Large intestine (tissue), 3 donors: Measurements from ENCODE around the gene B4GALNT2. TPM values are rescaled to one million over a fixed set of nuclear protein-coding genes. Genes with fewer than 3 reads are reported as not detected.

Experiments
- DNase-seq, 2 donors: peaks; one replicate each; pipeline versions ENCODE4 v3.0.0 to v3.0.0-alpha.2; 2013
- H3K27ac ChIP-seq: one replicate; pipeline ENCODE4 v1.5.1; 2013; ENCODE audit warnings: low read length
- H3K27me3 ChIP-seq: 2 replicates; pipeline ENCODE4 v1.6.1; 2013; ENCODE audit warnings: low read length; ENCODE audit not compliant: control insufficient read depth, insufficient read depth
- H3K36me3 ChIP-seq: 2 replicates; pipeline ENCODE4 v1.6.1; 2013; ENCODE audit warnings: low read length; ENCODE audit not compliant: control insufficient read depth, insufficient read depth
- H3K4me1 ChIP-seq: one replicate; pipeline ENCODE4 v1.6.1; 2013; ENCODE audit warnings: low read length; ENCODE audit not compliant: control insufficient read depth, insufficient read depth
- H3K4me3 ChIP-seq: one replicate; pipeline ENCODE4 v1.5.1; 2013; ENCODE audit warnings: low read length
- H3K9me3 ChIP-seq: one replicate; pipeline ENCODE4 v1.6.1; 2013; ENCODE audit warnings: mild to moderate bottlenecking, low read depth, low read length, moderate library complexity; ENCODE audit not compliant: control insufficient read depth
- WGBS: methylation state at CpG from one replicate; pipeline ENCODE4 v1.1.5; 2013; ENCODE audit warnings: low lambda C conversion rate; ENCODE audit not compliant: insufficient coverage; 5-methylcytosine and 5-hydroxymethylcytosine counted together
- polyA plus RNA-seq: library from polyadenylated mRNA; unstranded; fragments of 120-200 nt; gene quantifications from one replicate; pipeline ENCODE4 v1.2.1, GENCODE V29; 2013

Gene B4GALNT2
- polyA plus RNA-seq, 1 donor = 2.6 TPM

DNA sequence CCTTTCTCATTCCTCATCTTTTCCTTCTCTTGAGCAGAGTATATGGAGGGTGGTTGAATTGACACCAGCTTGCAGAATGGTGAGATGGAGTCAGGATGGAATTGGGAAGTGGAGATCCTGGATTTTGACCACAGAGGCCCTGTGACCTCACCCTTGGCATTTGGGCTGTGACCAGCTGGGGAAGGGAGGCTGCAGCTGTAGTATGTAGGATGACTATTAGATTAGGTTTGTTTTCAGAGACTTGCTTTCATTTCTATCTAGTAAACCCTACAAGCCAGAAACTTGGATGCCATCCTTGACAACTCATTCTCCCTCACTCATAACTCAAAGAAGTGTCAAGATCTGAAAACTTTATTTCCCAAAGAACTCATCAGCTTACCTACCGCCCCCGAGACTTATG, 71.9 kb downstream of the B4GALNT2 start:
- Histone ChIP-seq H3K9me3 (no peaks in the 10 kb centered on the region), H3K4me3 (no peak overlapping the region), H3K27me3 (peaks cover 4% of the 10 kb centered on the region), H3K36me3 (no peaks in the 10 kb centered on the region), H3K4me1 (no peaks in the 10 kb centered on the region), H3K27ac (no peak overlapping the region)
- DNase-seq = no peak
- no CpG with 5 or more reads among the region's 2 CpGs for WGBS

DNA sequence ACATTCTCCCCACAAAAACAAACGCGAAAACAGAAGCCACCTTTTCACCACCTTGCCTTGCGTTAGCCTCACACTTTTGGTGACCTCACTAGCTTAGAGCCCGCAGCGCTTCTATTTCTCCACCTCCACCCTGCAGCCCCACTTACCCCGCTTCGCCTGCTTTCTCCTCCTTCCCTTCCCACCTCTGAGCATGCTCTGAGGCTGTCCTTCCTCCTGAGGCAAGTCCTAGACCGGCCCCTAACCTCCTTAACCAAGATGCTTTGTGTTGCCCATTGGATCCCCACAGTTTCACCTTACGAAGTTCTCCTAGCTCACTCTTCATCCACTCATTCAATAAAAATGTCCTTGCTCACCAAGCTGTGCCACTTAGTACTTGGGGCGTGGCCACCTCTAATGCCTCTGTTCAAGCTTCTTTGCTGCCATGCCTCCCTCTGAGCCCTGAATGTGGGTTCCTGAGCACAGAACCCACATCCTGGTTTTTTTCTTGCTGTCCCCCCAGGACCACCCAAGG, 76.5 kb downstream of the B4GALNT2 start:
- H3K9me3 ChIP-seq = no peaks in the 10 kb centered on the region
- no peaks in the 10 kb centered on the region for H3K4me1 ChIP-seq
- H3K27me3 ChIP-seq = peaks cover 5% of the 10 kb centered on the region
- no peak overlapping the region for H3K4me3 ChIP-seq
- H3K36me3 ChIP-seq = no peaks in the 10 kb centered on the region
- no peak for DNase-seq
- 98% methylated on average over 6 of the region's 10 CpGs for WGBS
- no peak overlapping the region for H3K27ac ChIP-seq

DNA sequence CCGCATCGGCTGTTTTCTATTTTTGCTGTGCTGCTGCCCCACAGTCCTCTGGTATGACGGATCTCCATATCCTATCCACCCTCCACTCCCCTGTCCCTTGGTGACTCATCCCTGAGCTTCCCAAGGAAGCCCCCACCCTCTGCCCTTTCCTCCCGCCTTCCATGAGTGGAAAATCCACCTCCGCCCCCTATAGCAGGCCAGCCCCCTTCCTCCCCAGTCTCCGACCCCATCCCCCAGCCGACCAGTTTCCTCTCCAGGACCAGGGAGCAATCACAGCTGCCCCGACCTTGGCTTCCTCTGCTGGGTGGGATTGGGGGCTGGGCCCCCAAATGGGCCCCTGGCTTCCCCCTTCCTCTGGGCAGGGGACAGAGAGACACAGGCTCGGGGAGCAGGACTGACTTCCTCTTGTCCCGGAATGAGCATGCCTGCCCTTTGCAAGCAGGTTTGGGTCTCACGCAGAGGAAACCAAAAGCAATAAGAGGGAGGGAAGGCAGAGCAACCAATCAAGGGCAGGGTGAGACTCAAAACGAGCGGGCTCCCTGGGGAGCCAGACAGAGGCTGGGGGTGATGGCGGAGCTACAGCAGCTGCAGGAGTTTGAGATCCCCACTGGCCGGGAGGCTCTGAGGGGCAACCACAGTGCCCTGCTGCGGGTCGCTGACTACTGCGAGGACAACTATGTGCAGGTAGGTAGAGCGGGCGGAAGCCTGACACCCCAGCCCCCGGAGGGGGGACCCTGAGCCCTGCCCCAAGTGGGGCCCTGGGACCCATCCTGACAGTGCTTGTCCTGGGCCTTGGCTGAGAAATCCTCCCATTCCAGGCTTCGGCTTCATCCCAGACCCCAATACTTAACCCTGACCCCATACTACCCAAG, 77.8 kb downstream of the B4GALNT2 start, which contains the start of the genes ABI3 and GNGT2:
TSS of gene ABI3 (plus strand) at position 550 of the 872 bp plus-strand sequence. CDS start at position 568, 18 bp downstream.
TSS of gene GNGT2 (minus strand) at position 417 of the 872 bp plus-strand sequence. CDS start 3,152 bp downstream, outside the sequence.
- no peaks in the 10 kb centered on the region for H3K36me3 ChIP-seq
- peak in 1 of 2 donors; percentile 44 for DNase-seq
- peak within 1 kb of the TSS; percentile 39 for H3K4me3 ChIP-seq
- no CpG with 5 or more reads among the region's 22 CpGs for WGBS
- no peaks in the 10 kb centered on the region for H3K4me1 ChIP-seq
- no peak within 1 kb of the TSS for H3K27ac ChIP-seq
- peaks cover 5% of the 10 kb centered on the region for H3K27me3 ChIP-seq
- H3K9me3 ChIP-seq = no peaks in the 10 kb centered on the region

DNA sequence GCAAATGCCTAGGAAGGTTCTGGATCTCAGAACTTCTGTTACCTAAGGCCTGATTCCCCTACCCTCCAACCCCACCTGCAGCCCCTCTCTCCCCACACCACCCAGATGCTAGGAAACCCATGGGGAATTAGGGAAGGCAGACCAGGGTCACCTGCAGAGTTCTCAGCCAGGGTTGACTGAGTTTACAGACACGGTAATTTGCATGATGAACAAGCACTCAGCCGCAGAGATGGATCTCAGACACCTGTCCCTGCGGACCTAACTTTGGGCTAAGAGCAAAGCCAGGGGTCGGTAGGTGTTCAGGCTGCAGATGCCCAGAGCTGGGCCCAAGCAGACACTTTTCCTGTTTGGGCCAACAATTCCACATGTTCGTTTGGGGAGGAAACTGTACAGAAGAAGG, 80.8 kb downstream of the B4GALNT2 start:
- H3K36me3 ChIP-seq = no peaks in the 10 kb centered on the region
- H3K4me1 ChIP-seq = no peaks in the 10 kb centered on the region
- peaks cover 3% of the 10 kb centered on the region for H3K27me3 ChIP-seq
- H3K27ac ChIP-seq = no peak overlapping the region
- H3K4me3 ChIP-seq = no peak overlapping the region
- no CpG with 5 or more reads among the region's 5 CpGs for WGBS
- no peaks in the 10 kb centered on the region for H3K9me3 ChIP-seq
- no peak for DNase-seq

DNA sequence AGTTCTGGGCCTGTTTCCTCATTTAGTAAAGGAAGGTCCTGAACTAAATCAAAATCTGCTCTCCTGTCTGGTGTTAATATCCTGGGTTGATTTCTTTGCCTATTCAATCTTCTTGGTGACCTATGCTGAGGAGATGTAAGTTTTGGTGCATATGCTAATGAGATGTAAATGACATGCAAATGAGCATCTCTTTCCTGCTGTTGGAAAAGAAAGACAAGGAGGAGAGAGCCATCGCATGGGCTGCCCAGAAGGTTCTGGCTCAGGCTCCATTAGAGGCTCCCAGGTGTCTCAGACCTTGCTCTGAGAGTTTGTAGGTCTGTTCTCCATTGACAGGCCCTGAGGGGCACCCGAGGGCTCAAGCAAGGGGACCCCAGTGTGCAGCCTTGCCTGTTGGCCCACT, 81.3 kb downstream of the B4GALNT2 start:
- Histone ChIP-seq H3K4me1 (no peaks in the 10 kb centered on the region), H3K9me3 (no peaks in the 10 kb centered on the region), H3K36me3 (no peaks in the 10 kb centered on the region), H3K27me3 (peaks cover 3% of the 10 kb centered on the region), H3K27ac (no peak overlapping the region), H3K4me3 (no peak overlapping the region)
- DNase-seq = no peak
- WGBS = no CpG with 5 or more reads among the region's 2 CpGs

DNA sequence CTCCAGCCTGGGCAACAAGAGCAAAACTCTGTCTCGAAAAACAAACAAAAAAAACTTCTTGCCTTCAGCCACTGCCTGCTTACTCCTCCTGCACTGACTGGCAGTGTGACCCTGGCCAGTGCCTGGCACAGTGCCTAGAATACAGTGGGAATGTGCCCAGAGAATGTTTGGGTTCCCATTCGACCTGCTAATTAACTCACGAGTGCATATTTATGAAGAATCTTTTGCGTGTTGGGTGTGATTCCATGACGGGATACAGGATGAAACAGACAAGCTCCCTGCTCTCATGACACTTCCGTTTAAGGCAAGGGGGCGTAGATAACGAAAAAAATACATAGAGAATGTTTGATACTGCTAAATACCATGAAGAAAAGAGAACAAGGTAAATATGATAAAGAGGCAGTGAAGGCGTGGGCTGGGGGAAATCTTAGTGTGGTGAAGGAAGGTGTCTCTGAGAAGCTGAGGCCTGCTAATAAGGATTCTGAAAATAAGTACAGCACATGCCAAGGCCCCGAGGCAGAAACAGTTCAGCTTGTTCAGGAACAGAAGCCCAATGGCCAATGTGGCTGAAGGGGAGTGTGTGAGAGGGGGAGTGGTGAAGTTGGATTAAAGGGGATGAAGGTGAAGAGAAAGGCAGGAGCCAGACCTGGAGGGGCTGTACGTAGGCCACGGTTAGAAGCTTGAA, 82.2 kb downstream of the B4GALNT2 start:
- no peak overlapping the region for H3K27ac ChIP-seq
- 80% methylated on average over 1 of the region's 12 CpGs for WGBS
- no peak overlapping the region for H3K4me3 ChIP-seq

DNA sequence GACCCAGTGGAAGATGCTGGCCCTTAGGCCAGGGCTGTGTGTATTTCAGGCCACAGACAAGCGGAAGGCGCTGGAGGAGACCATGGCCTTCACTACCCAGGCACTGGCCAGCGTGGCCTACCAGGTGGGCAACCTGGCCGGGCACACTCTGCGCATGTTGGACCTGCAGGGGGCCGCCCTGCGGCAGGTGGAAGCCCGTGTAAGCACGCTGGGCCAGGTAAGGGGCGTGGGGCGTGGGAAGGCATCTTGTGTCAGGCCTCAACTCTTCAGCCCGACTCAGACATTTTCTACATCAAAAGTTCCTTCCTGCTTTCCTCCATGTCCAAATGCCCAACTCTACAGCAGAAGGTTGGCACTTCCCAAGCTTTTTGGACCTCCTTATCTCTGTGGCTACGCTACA, 83.9 kb downstream of the B4GALNT2 start:
- peaks cover 8% of the 10 kb centered on the region for H3K27me3 ChIP-seq
- no CpG with 5 or more reads among the region's 13 CpGs for WGBS
- H3K36me3 ChIP-seq = no peaks in the 10 kb centered on the region
- no peak overlapping the region for H3K27ac ChIP-seq
- no peaks in the 10 kb centered on the region for H3K9me3 ChIP-seq
- no peak overlapping the region for H3K4me3 ChIP-seq
- H3K4me1 ChIP-seq = no peaks in the 10 kb centered on the region
- DNase-seq = no peak

More for the DNA sequence above, 82.2 kb downstream of the B4GALNT2 start:
- DNase-seq = no peak
- H3K36me3 ChIP-seq = no peaks in the 10 kb centered on the region
- H3K4me1 ChIP-seq = no peaks in the 10 kb centered on the region
- H3K9me3 ChIP-seq = no peaks in the 10 kb centered on the region
- H3K27me3 ChIP-seq = peaks cover 11% of the 10 kb centered on the region

DNA sequence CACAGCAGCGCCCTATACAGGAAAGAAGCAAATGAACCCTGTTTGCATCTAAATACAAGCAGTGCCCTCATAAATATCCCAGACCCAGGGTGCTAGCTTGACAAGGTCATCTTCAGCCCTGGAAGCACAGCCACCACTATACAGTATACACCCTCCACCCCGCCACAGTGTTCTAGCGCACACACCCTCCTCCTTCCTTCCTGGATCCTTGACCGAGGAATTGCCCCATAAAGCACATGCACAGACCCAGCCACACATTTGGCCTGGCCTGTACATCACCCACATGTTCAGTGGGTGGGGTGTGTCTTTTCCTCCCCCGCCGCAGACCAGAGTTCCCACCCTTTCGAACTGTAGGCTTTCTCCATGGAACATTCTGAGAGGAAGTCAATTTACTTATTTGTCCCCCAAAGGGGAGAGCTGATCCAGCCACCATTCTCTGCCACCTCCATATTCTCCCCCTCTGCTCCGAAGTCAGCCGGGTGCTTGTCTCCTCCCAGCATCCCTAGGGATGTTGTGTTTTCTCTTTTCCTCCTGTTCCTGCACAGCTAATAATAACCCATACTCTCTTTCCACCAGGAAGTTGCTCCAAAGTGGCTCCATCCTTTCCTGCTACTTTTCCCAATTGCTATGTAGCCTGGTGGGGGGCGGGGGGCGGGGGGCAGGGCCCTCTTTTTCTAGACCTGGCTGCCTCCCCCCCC, 84.5 kb downstream of the B4GALNT2 start:
- H3K4me3 ChIP-seq = no peak overlapping the region
- H3K4me1 ChIP-seq = no peaks in the 10 kb centered on the region
- no peak overlapping the region for H3K27ac ChIP-seq
- no peaks in the 10 kb centered on the region for H3K9me3 ChIP-seq
- peaks cover 11% of the 10 kb centered on the region for H3K27me3 ChIP-seq
- no peak for DNase-seq
- WGBS = 80% methylated on average over 1 of the region's 11 CpGs
- no peaks in the 10 kb centered on the region for H3K36me3 ChIP-seq

DNA sequence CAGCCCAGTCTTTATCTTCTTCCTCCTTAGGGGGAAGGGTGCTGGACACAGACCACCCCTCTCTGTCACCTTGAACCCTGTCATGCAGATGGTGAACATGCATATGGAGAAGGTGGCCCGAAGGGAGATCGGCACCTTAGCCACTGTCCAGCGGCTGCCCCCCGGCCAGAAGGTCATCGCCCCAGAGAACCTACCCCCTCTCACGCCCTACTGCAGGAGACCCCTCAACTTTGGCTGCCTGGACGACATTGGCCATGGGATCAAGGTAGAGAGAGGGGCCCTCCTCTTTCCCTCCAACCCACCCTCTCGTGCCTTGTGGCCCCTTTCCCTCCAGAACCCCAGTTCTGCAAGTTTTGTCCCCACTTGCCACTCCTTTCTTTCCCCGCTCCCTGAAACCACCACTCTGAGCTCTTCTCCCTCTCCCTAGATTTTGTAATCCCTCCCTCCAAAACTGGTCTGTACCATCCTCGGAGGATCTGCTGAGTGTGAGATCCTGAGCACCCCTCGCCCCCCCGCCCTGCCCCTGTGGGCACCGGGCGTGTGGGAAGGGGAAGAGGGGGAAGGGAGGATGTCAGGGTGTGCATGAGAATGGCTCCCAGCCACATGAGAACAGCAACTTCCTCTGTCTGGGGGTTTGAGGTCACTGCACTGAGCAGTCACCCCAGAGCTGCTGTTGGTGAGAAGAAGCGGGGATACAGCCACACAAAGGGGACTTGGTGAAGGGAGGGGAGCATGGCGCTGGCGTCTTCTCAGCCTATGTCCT, 85.3 kb downstream of the B4GALNT2 start:
- no peaks in the 10 kb centered on the region for H3K4me1 ChIP-seq
- no peak overlapping the region for H3K27ac ChIP-seq
- no peaks in the 10 kb centered on the region for H3K36me3 ChIP-seq
- no peak overlapping the region for H3K4me3 ChIP-seq
- no peak for DNase-seq
- peaks cover 18% of the 10 kb centered on the region for H3K27me3 ChIP-seq
- no CpG with 5 or more reads among the region's 17 CpGs for WGBS
- no peaks in the 10 kb centered on the region for H3K9me3 ChIP-seq
